T-helper 2 cell treated with Interferon-gamma antibody and Interleukin-4, amounts not matched to agents 5 μg/mL and 100 μg/mL, for 36 hours (primary cell): ENCODE results near the gene DTL.

Experiments
- DNase-seq: peaks from one replicate; pipeline ENCODE4 v3.0.0; 2021; ENCODE audit warnings: low spot score
- H3K27ac Mint-ChIP-seq: one replicate; pipeline ENCODE4 v1.8.0; 2021; ENCODE audit warnings: mild to moderate bottlenecking, mixed read lengths
- H3K27me3 Mint-ChIP-seq: one replicate; pipeline ENCODE4 v1.8.0; 2021; ENCODE audit warnings: low read depth, mixed read lengths
- H3K36me3 Mint-ChIP-seq: one replicate; pipeline ENCODE4 v1.8.0; 2021; ENCODE audit warnings: low read depth, mixed read lengths
- H3K4me1 Mint-ChIP-seq: one replicate; pipeline ENCODE4 v1.8.0; 2021; ENCODE audit warnings: low read depth, mixed read lengths
- H3K4me3 Mint-ChIP-seq: one replicate; pipeline ENCODE4 v1.8.0; 2022; ENCODE audit warnings: mild to moderate bottlenecking, moderate library complexity, mixed read lengths
- H3K9me3 Mint-ChIP-seq: one replicate; pipeline ENCODE4 v1.8.0; 2021; ENCODE audit warnings: mixed read lengths

Gene DTL

DNA sequence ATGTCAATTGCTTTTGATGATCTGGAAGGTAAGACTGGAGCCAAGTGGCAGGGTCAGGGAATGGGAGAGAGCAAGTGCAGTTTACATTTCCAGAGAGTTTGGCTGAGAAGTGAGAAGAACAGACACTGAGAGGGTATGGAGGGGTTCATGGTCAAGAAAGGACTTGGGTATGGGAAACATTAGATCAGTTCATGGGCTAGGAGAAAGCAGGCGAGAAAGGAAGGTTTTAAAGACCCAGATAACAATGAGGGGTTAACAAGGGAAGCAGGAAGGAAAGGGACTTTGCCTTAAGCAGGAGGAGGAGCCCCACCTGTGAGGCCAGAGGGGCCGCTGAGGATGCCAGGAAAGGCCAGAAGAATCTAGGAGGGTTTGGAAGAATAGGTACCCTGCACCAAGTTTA lies 78.2 kb downstream of the DTL start:
- peaks cover 9% of the 10 kb centered on the region for H3K36me3 Mint-ChIP-seq
- H3K4me1 Mint-ChIP-seq = peaks cover 4% of the 10 kb centered on the region
- no peak overlapping the region for H3K4me3 Mint-ChIP-seq
- H3K27me3 Mint-ChIP-seq = no peaks in the 10 kb centered on the region
- DNase-seq = no peak
- no peak overlapping the region for H3K27ac Mint-ChIP-seq
- no peaks in the 10 kb centered on the region for H3K9me3 Mint-ChIP-seq

DNA sequence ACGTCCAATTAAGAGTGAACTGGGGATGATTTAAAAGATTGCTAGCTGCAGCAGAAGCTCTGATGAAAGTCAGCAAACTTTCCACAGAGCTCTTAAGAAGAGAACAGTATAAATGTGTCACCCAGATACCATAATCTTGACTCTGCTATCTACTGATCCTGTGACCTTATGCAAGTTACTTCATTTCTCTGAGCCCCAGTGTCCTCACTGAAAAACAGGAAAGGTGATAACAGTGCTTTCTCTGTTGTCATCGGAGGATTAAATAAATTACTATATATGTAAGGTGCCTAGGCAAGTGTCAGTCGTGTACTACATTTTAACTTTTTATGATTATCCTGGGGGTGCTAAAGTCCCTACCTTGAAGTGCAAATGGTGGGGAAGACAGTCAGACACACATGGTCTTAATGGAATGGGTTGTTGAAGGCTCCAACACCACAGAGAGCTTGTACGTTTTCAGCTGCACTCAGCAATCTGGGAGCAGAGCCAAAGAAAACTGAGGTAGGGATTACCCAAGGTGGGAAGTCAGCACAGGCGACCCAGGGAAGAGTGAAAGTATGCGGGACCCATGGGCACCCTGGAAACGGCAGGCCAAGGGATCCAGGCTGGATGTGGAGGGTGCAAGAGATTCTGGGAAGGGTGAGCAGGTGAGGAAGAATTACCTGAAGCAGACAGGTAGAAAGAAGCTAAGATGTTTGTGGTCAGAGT lies 82.8 kb downstream of the DTL start:
- no peak overlapping the region for H3K27ac Mint-ChIP-seq
- no peak for DNase-seq
- peaks cover 24% of the 10 kb centered on the region for H3K4me1 Mint-ChIP-seq
- H3K9me3 Mint-ChIP-seq = no peaks in the 10 kb centered on the region
- H3K27me3 Mint-ChIP-seq = no peaks in the 10 kb centered on the region
- peaks cover 13% of the 10 kb centered on the region for H3K36me3 Mint-ChIP-seq
- no peak overlapping the region for H3K4me3 Mint-ChIP-seq

DNA sequence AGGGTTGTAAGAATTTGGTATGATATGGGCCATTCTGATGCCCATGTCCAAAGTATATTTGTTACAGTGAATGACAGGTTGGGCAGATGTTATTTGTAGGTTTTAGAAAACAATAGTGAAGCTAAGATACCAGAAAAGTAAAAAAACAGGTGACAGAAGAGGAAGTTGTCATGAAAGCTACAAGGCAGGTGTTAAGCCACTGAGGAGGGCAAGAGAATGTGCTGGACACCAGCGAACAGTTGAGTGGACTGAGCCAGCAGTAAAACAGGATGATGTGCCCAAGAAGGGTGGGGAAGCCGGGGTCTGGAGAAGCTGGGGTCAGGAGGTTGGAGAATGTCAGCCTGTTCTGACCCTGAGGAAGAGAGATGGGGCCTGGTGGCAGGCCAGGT lies 83.3 kb downstream of the DTL start:
- Mint-ChIP-seq H3K9me3 (no peaks in the 10 kb centered on the region), H3K27me3 (no peaks in the 10 kb centered on the region), H3K36me3 (peaks cover 13% of the 10 kb centered on the region), H3K4me3 (no peak overlapping the region), H3K4me1 (peaks cover 24% of the 10 kb centered on the region), H3K27ac (peak overlapping the region; percentile 56)
- DNase-seq = no peak

DNA sequence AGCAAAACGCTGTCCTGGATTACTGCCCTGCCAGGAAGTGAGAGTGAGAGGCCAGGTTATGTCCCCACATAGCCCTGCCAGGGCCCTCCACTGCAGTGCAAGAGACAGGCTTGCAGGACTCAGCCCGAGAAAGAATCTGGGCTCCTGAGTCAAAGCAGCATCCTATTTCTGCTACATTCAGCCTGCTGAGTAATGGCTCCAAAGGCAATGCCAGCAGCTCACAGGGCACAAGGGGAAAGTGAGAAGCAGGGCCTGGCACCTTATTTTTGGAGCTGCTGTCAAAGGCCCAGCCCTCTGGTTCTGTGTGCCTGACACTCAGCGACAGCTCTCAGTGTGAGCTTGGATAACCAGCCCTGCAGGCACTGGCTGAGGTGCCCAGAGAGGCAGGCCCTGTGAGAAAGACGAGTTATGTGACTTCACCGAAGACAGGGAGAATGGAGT lies 83.9 kb downstream of the DTL start:
- DNase-seq = no peak
- H3K27me3 Mint-ChIP-seq = no peaks in the 10 kb centered on the region
- H3K36me3 Mint-ChIP-seq = peaks cover 11% of the 10 kb centered on the region
- peak overlapping the region; percentile 56 for H3K27ac Mint-ChIP-seq
- no peak overlapping the region for H3K4me3 Mint-ChIP-seq
- no peaks in the 10 kb centered on the region for H3K9me3 Mint-ChIP-seq
- H3K4me1 Mint-ChIP-seq = peaks cover 24% of the 10 kb centered on the region

DNA sequence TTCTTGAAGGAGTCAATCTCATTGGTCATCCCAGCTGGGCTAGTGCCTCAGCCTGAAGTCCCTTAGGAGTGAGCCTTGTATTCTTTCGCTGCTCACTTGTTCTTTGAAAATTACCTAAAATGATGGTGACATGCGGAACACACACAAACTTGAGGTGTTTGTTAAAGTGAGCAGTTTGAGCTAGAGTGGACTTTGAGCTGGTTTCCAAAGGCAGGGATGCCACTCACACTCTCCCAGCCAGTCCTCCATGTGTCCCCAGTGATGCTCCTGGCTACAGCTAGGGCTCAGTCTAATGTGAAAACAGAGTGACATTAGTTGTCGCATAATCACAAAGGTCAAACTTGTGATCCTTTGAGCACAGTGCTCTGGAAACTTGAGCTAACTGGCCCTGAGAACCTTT lies 84.3 kb downstream of the DTL start:
- no peak for DNase-seq
- H3K9me3 Mint-ChIP-seq = no peaks in the 10 kb centered on the region
- no peak overlapping the region for H3K4me3 Mint-ChIP-seq
- no peak overlapping the region for H3K27ac Mint-ChIP-seq
- no peaks in the 10 kb centered on the region for H3K27me3 Mint-ChIP-seq
- H3K4me1 Mint-ChIP-seq = peaks cover 28% of the 10 kb centered on the region
- H3K36me3 Mint-ChIP-seq = peaks cover 9% of the 10 kb centered on the region

DNA sequence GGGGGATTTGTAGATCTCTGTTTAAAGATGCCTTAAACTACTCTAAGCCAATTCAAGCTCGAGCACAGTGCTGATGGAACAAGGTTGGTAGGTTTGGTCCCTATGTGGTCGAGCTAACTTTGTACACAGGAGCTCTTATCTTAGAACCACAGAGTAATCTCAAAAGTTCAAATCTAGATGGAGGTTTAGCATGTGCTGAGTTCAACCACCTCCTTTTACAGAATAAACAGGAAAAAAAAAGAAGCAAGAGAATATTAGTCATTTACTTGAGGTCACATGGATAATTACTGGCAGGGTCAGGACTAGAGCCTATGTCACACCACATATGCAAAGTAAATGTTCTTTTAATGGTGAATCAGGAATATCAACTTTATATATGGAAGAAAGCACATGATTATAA lies 86.2 kb downstream of the DTL start:
- no peaks in the 10 kb centered on the region for H3K27me3 Mint-ChIP-seq
- H3K36me3 Mint-ChIP-seq = peaks cover 6% of the 10 kb centered on the region
- peaks cover 35% of the 10 kb centered on the region for H3K4me1 Mint-ChIP-seq

DNA sequence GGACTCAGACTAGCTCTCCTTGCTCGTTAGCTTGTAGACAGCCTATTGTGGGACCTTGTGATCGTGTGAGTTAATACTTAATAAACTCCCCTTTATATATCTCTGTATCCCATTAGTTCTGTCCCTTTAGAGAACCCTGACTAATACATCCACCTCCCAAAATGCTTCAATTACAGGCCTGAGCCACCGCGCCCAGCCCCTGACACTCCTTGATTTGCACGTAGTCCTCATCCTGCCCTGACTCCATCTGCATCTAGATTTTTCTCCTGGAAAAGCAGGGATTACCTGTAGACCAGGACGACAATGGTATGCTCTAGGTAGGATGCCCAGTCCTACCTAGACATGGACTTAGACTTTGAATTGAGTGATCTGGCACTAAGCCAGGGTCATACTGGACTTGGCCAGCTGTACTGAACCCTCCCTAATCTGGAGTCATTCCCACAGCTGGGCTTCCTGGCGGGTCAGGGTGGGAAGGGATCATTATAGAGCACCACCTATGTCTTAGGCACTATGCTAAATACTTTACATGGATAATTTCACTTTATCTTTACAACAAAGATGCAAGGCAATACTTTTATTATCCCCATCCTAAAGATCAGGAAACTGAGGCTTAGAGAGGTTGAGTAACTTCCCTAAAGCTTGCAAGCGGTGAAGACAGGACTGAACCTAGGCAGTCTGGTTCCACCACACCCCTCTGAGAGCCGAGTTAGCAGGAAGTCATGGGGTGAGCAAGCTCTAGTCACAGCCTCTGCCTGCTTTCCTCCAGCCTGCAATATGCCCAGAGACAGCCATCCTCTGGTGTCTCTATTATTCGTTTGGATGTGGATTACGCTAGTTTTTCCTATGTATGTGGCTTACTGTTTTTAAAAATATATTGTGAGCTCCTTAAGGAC lies 89.4 kb downstream of the DTL start:
- Mint-ChIP-seq H3K4me1 (peaks cover 30% of the 10 kb centered on the region), H3K9me3 (no peaks in the 10 kb centered on the region), H3K36me3 (peaks cover 22% of the 10 kb centered on the region), H3K27ac (no peak overlapping the region), H3K4me3 (no peak overlapping the region), H3K27me3 (no peaks in the 10 kb centered on the region)
- no peak for DNase-seq

More for the DNA sequence above, 86.2 kb downstream of the DTL start:
- Mint-ChIP-seq H3K9me3 (no peaks in the 10 kb centered on the region), H3K4me3 (no peak overlapping the region), H3K27ac (peak overlapping the region; percentile 4)
- DNase-seq = peak; percentile 37

DNA sequence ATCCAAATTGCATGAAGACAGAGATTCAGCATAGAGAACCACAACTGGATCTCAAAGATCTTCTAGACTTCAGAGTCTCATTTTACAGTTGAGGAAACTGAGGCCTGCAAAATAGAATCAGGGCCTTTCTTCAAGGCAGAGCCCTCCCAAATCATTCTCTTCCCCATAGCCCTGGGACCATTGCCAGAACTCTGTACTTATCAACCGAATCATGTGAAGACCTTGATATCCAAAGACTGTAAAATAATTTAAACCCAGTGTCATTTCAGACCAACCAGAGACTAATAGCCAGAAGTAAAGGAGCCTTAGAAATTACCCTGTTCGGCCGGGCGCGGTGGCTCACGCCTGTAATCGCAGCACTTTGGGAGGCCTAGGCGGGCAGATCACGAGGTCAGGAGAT lies 90.1 kb downstream of the DTL start:
- Mint-ChIP-seq H3K4me1 (peaks cover 30% of the 10 kb centered on the region), H3K36me3 (peaks cover 28% of the 10 kb centered on the region), H3K27ac (no peak overlapping the region), H3K27me3 (no peaks in the 10 kb centered on the region), H3K4me3 (no peak overlapping the region), H3K9me3 (no peaks in the 10 kb centered on the region)
- no peak for DNase-seq

DNA sequence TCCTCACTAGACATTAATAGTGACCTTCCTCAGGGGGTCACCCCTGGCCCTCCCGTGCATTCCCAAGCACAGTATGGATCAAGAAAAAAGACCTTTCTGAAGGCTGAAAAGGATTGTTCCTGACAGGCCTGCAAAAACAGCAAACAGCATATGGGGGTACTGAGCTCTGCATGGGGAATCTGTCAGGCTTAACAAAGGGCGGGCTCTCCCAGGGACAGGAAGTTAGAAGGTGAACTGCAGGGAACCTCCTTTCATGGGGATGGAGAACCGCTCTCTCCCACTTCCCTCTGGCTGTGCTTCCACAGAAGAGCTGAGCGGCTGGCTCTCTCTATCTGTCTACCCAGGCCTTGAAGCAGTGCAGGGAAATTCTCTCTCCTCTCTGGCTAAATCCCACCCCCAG lies 91.7 kb downstream of the DTL start:
- Mint-ChIP-seq H3K27me3 (no peaks in the 10 kb centered on the region), H3K4me1 (peaks cover 18% of the 10 kb centered on the region), H3K27ac (no peak overlapping the region), H3K9me3 (no peaks in the 10 kb centered on the region), H3K4me3 (no peak overlapping the region), H3K36me3 (peaks cover 39% of the 10 kb centered on the region)
- no peak for DNase-seq

DNA sequence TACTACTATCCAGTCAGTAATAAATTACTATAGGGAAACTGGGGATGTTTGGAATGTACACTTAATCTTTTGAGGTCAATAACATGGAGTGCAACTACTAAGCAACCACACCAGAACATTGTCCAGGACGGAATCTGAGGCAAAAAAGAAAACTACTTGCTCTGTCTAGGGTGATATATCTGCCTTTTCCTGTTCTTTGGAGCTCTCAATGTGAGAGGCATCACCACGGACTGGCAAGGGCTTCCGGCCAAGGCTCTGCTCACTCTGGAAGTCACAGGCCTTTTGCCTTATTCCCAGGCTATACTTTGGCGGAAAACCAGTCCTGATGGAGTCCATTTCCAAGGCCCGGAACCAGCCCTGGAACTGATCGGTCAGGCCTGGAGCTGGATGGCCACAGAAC lies 94.2 kb downstream of the DTL start:
- no peak for DNase-seq
- Mint-ChIP-seq H3K27me3 (no peaks in the 10 kb centered on the region), H3K27ac (no peak overlapping the region), H3K4me1 (peaks cover 11% of the 10 kb centered on the region), H3K36me3 (peaks cover 49% of the 10 kb centered on the region), H3K9me3 (peaks cover 4% of the 10 kb centered on the region), H3K4me3 (no peak overlapping the region)

DNA sequence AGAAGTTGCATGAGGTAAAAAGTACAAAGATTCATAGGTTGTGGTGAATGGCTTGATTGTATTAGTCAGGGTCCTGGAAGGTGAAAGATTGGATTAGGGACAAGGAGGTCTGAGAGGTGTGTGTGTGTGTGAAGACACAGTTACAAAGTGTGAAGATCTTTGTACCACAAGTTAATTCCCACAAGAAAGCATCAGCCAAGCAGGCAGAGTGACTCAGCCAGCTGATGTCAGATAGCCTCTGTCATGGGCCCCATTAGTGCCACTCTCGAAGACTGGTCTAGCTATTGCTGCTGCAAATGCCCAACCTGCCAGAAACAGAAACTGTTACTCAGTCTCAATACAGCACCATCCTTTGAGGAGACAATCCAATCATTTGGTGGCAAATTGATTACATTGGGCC lies 96.5 kb downstream of the DTL start:
- Mint-ChIP-seq H3K27me3 (no peaks in the 10 kb centered on the region), H3K9me3 (peaks cover 5% of the 10 kb centered on the region), H3K36me3 (peaks cover 56% of the 10 kb centered on the region), H3K27ac (no peak overlapping the region), H3K4me3 (no peak overlapping the region), H3K4me1 (peaks cover 1% of the 10 kb centered on the region)
- DNase-seq = no peak

DNA sequence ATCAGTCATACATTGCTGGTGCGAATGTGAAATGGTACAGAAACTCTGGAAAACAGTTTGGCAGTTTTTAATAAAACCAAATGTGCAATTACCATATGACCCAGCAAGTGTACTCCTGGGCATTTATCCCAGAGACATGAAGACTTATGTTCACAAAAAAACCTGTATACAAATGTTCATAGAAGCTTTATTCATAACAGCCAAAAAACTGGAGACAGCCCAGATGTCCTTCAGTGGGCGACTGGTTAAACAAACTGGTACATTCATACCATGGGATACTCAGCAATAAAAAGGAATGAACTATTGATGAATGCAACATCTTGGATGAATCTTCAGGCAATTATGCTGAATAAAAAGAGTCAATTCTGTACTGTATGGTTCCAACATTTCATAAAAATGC lies 97.8 kb downstream of the DTL start:
- Mint-ChIP-seq H3K9me3 (peaks cover 5% of the 10 kb centered on the region), H3K36me3 (peaks cover 51% of the 10 kb centered on the region), H3K27me3 (no peaks in the 10 kb centered on the region)

DNA sequence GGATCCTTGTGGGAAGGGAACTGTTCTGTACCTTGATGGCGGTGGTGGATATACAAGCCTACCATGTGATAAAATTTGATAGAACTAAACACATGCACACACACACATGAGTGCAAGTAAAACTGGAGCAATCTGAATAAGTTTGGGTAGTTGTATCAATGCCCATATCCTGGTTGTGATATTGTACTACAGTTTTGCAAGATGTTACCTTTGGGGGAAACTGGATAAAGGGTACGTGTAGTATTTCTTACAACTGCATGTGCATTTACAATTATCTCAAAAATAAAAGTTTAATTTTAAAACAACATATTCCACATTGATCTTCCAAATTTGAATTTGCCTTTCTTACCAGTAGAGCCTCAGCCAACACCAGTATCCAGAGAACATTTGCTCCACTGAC lies 99.6 kb downstream of the DTL start:
- no peak for DNase-seq

More for the DNA sequence above, 97.8 kb downstream of the DTL start:
- no peak overlapping the region for H3K27ac Mint-ChIP-seq
- peaks cover 1% of the 10 kb centered on the region for H3K4me1 Mint-ChIP-seq
- H3K4me3 Mint-ChIP-seq = no peak overlapping the region
- no peak for DNase-seq

DNA sequence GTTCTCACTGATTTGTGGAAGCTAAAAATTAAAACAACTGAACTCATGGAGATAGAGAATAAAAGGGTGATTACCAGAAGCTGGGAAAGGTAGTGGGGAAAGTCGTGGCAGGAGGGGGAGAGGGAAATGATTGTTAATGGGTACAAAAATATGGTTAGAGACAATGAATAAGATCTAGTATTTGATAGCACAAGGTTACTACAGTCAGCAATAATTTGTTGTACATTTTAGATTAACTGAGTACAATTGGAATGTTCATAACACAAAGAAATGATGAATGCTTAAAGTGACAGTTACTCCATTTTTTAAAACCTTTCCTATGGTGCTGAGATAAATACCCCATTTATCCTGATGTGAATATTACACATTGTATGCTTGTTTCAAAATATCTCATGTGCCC lies 102.3 kb downstream of the DTL start:
- H3K4me3 Mint-ChIP-seq = no peak overlapping the region
- no peak overlapping the region for H3K27ac Mint-ChIP-seq
- H3K27me3 Mint-ChIP-seq = no peaks in the 10 kb centered on the region
- H3K9me3 Mint-ChIP-seq = peaks cover 5% of the 10 kb centered on the region
- H3K4me1 Mint-ChIP-seq = no peaks in the 10 kb centered on the region
- peaks cover 27% of the 10 kb centered on the region for H3K36me3 Mint-ChIP-seq
- DNase-seq = no peak

More for the DNA sequence above, 99.6 kb downstream of the DTL start:
- Mint-ChIP-seq H3K27ac (no peak overlapping the region), H3K4me1 (no peaks in the 10 kb centered on the region), H3K9me3 (peaks cover 5% of the 10 kb centered on the region), H3K36me3 (peaks cover 38% of the 10 kb centered on the region), H3K4me3 (no peak overlapping the region), H3K27me3 (no peaks in the 10 kb centered on the region)
